A549 (cell line): ENCODE measurements around the gene HOXB3. TPM values are rescaled to one million over a fixed set of nuclear protein-coding genes. Genes with fewer than 3 reads are reported as not detected.

ENCODE experiments used
- ATAC-seq, 2 experiments: fragments of 200-7000 bp in 1 of 2; fragments of >200 bp in 1 of 2; cut with Nextera tagmentation in 1 of 2; cut with Tn5 transposase in 1 of 2; 3 replicates each; pipeline versions ENCODE4 v1.8.0 to v1.9.1; 2018 to 2020; ENCODE audit warnings: mild to moderate bottlenecking in 1 of 2, moderate library complexity in 1 of 2
- CTCF ChIA-PET: fragments of 300-600 bp; sonication (Branson Sonifier 250); formaldehyde crosslinking; extraction: SDS; loops from one replicate; lab custom pipeline; 2021; ENCODE audit warnings: antibody characterized with exemption, inconsistent platforms; lab: Yijun Ruan, JAX
- POLR2A ChIA-PET: fragments of 350-600 bp; formaldehyde crosslinking; extraction: SDS; loops from one replicate; lab custom pipeline; 2021; ENCODE audit warnings: antibody characterized with exemption, inconsistent platforms; lab: Yijun Ruan, JAX
- DNase-seq, 2 experiments: peaks; one replicate each; pipeline versions ENCODE4 v3.0.0 to v3.0.0-alpha.2; 2011 to 2016; ENCODE audit warnings: low read depth in 1 of 2, low spot score in 1 of 2
- FAIRE-seq: peaks from 2 replicates; lab custom pipeline; 2011; peaks lifted over from hg19 to GRCh38; lab: Jason Lieb, UNC
- H3K27ac ChIP-seq, 2 experiments: fragments of >200 bp; sonication (Bioruptor Twin); formaldehyde crosslinking; 3 replicates each; pipeline ENCODE4 v1.5.1; 2016 to 2017
- H3K4me1 ChIP-seq: fragments of >200 bp; sonication (Bioruptor Twin); formaldehyde crosslinking; 3 replicates; pipeline ENCODE4 v1.6.1; 2016
- H3K4me2 ChIP-seq: fragments of >200 bp; sonication (Bioruptor Twin); formaldehyde crosslinking; 3 replicates; pipeline ENCODE4 v1.6.1; 2016
- H3K4me3 ChIP-seq: fragments of >200 bp; sonication (Bioruptor Twin); formaldehyde crosslinking; 3 replicates; pipeline ENCODE4 v1.5.1; 2016
- H3K9me3 ChIP-seq: fragments of >200 bp; sonication (Bioruptor Twin); formaldehyde crosslinking; 3 replicates; pipeline ENCODE4 v1.6.1; 2016
- BHLHE40 ChIP-seq: IDR thresholded peaks from 2 replicates; pipeline ENCODE4 v1.6.1; 2012; ENCODE audit warnings: low read depth, low read length, inconsistent platforms
- CBX2 ChIP-seq: fragments of 200-600 bp; sonication (generic); IDR thresholded peaks from 2 replicates; pipeline ENCODE4 v1.6.1; 2016; ENCODE audit warnings: low read depth, mild to moderate bottlenecking, borderline replicate concordance
- CBX8 ChIP-seq: fragments of 200-600 bp; sonication (generic); IDR thresholded peaks from 2 replicates; pipeline ENCODE4 v1.6.1; 2016
- EHF ChIP-seq: fragments of 250-450 bp; sonication (Bioruptor Pico); IDR thresholded peaks from 2 replicates; pipeline ENCODE4 v1.5.0; 2020; ENCODE audit warnings: mild to moderate bottlenecking
- EHMT2 ChIP-seq: fragments of 200-600 bp; sonication (generic); IDR thresholded peaks from 2 replicates; pipeline ENCODE4 v1.6.1; 2016; ENCODE audit warnings: antibody characterized with exemption, low read depth, mild to moderate bottlenecking, moderate library complexity
- ESRRA ChIP-seq: fragments of 150-350 bp; IDR thresholded peaks from 2 replicates; pipeline ENCODE4 v1.6.1; 2014; ENCODE audit warnings: mild to moderate bottlenecking, low read length, borderline replicate concordance
- FOSL2 ChIP-seq, 2 experiments: fragments of 450-650 bp in 1 of 2; fragments of >200 bp in 1 of 2; sonication (Bioruptor Twin) in 1 of 2; formaldehyde crosslinking; IDR thresholded peaks; 2 replicates each; pipeline versions ENCODE4 v1.5.0 to v1.6.1; 2016 to 2020; ENCODE audit warnings: mild to moderate bottlenecking in 1 of 2, moderate library complexity in 1 of 2
- GATA3 ChIP-seq: IDR thresholded peaks from 2 replicates; pipeline ENCODE4 v1.6.1; 2012; ENCODE audit warnings: borderline replicate concordance
- HDAC2 ChIP-seq: fragments of 200-600 bp; sonication (generic); IDR thresholded peaks from 2 replicates; pipeline ENCODE4 v1.6.1; 2016
- HEYL ChIP-seq: fragments of 250-450 bp; sonication (Bioruptor Pico); IDR thresholded peaks from 2 replicates; pipeline ENCODE4 v1.8.0; 2021; ENCODE audit warnings: mild to moderate bottlenecking, moderate library complexity
- HOXB5 ChIP-seq: fragments of 250-450 bp; sonication (Bioruptor Pico); IDR thresholded peaks from 2 replicates; pipeline ENCODE4 v1.5.0; 2020; ENCODE audit warnings: mild to moderate bottlenecking, moderate library complexity
- KDM1A ChIP-seq: fragments of 200-600 bp; sonication (generic); IDR thresholded peaks from 2 replicates; pipeline ENCODE4 v1.6.1; 2016; ENCODE audit warnings: low read depth, mild to moderate bottlenecking
- KDM5A ChIP-seq: fragments of 200-600 bp; sonication (generic); IDR thresholded peaks from 2 replicates; pipeline ENCODE4 v1.6.1; 2016; ENCODE audit warnings: antibody characterized with exemption, mild to moderate bottlenecking
- NPAS2 ChIP-seq: fragments of 250-450 bp; sonication (Bioruptor Pico); IDR thresholded peaks from 2 replicates; pipeline ENCODE4 v1.8.0; 2022; ENCODE audit warnings: mild to moderate bottlenecking, moderate library complexity, borderline replicate concordance
- RARB ChIP-seq: fragments of 250-450 bp; sonication (Bioruptor Pico); IDR thresholded peaks from 2 replicates; pipeline ENCODE4 v1.8.0; 2021; ENCODE audit warnings: mild to moderate bottlenecking, moderate library complexity
- RCOR1 ChIP-seq: fragments of 150-350 bp; IDR thresholded peaks from 2 replicates; pipeline ENCODE4 v1.6.1; 2014; ENCODE audit warnings: antibody characterized with exemption, low read length, low read depth
- RNF2 ChIP-seq: fragments of 200-600 bp; sonication (generic); IDR thresholded peaks from 2 replicates; pipeline ENCODE4 v1.6.1; 2016; ENCODE audit warnings: low read depth, mild to moderate bottlenecking, antibody characterized with exemption, moderate library complexity, borderline replicate concordance
- SREBF2 ChIP-seq: fragments of 450-650 bp; IDR thresholded peaks from 2 replicates; pipeline ENCODE4 v1.6.1; 2014; ENCODE audit warnings: mild to moderate bottlenecking, moderate library complexity
- ZC3H11A ChIP-seq: fragments of 450-650 bp; IDR thresholded peaks from 2 replicates; pipeline ENCODE4 v1.6.1; 2014; ENCODE audit warnings: antibody characterized with exemption, mild to moderate bottlenecking
- ZNF302 ChIP-seq: fragments of 250-450 bp; sonication (Bioruptor Pico); IDR thresholded peaks from 2 replicates; pipeline ENCODE4 v1.9.0; 2021; ENCODE audit warnings: inconsistent platforms, mild to moderate bottlenecking, moderate library complexity
- WGBS: methylation state at CpG from one replicate; pipeline ENCODE4 v1.1.6; 2017; ENCODE audit errors: missing lambda C conversion rate; 5-methylcytosine and 5-hydroxymethylcytosine counted together
- polyA plus RNA-seq, 4 experiments: library from polyadenylated mRNA; depleted of rRNA in 3 of 4; stranded (reverse); fragments of >200 nt; fragmentation: RNase III in 1 of 4; extraction: RNeasy Plus Mini Kit Qiagen cat#74134 plus additional on column Dnase treatment in 1 of 4; gene quantifications; 2 replicates in 3 of 4; 3 replicates in 1 of 4; pipeline ENCODE4 v1.2.3, GENCODE V29; 2011 to 2017
- TF ChIP-seq, protein P1 (sequence below): fragments of 250-450 bp; sonication (Bioruptor Pico); IDR thresholded peaks from 2 replicates; pipeline ENCODE4 v1.5.0; 2020; ENCODE audit warnings: low read depth, mild to moderate bottlenecking, moderate library complexity
- TF ChIP-seq, protein P2 (sequence below): fragments of 450-650 bp; IDR thresholded peaks from 2 replicates; pipeline ENCODE4 v1.6.1; 2014; ENCODE audit warnings: antibody characterized with exemption
- TF ChIP-seq, protein P3 (sequence below): IDR thresholded peaks from 2 replicates; pipeline ENCODE4 v1.6.1; 2012
- TF ChIP-seq, protein P4 (sequence below): IDR thresholded peaks from 2 replicates; pipeline ENCODE4 v1.6.1; 2012

Gene HOXB3
- polyA plus RNA-seq, 2 of the 4 experiments (the other 2 are of a cell fraction), result 8.6 to 17.0 TPM

DNA sequence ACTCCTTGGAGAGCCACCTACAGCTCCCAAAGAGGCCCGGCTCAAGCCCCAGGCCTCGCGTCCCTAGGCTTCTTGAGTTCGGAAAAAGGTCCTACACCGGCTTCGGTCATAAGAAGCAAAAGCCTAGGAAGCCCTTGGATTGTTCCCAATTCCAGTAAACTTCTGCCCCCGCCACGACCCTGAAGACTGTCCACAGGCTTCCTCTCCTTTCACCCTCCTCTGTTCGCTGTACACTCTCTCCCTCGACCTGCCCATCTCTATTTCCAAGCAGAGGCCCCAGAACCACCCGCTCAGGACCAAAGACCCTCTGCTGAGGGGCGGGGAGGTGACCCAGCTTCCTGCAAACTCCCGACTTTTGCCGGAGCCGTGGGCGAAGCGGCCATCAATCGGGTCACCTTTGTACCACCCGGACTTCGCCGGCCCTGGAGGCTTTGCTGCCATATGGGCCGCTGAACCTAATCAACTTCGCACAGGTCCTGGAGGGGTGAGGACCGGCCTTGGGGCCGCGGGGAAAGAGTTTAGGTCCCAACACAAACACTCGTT lies 47.9 kb downstream of the HOXB3 start:
- peak overlapping the region; percentile 76 for H3K4me2 ChIP-seq
- WGBS, result 89% methylated on average over 27 of the region's 27 CpGs
- FAIRE-seq (no peak), ATAC-seq (no peak), DNase-seq (no peak)
- H3K27ac ChIP-seq, result peak overlapping the region in 1 of 2 experiments; percentile 31; a peak in 1 of 6 replicates
- H3K4me1 ChIP-seq, result peaks cover 14% of the 10 kb centered on the region
- ChIA-PET CTCF (interaction anchor here (0.8 to 2.8 kb wide), 5 partner anchors 34 to 192 kb away, joined by 3 to 8 read pairs (median 3); no protein-coding TSS in a partner anchor), POLR2A (interaction anchor here (2.1 kb wide), 1 partner anchor 13 kb away, joined by 10 read pairs; no protein-coding TSS in a partner anchor)
- H3K9me3 ChIP-seq, result no peaks in the 10 kb centered on the region
- H3K4me3 ChIP-seq, result peak overlapping the region; percentile 44; the same call in 2 of the 3 replicates
- TF ChIP-seq, protein P1, sequence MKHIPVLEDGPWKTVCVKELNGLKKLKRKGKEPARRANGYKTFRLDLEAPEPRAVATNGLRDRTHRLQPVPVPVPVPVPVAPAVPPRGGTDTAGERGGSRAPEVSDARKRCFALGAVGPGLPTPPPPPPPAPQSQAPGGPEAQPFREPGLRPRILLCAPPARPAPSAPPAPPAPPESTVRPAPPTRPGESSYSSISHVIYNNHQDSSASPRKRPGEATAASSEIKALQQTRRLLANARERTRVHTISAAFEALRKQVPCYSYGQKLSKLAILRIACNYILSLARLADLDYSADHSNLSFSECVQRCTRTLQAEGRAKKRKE, result no peak
- TF ChIP-seq RCOR1 (no peak), RARB (CRISPR knock-in tag) (no peak), HDAC2 (no peak), NPAS2 (CRISPR knock-in tag) (no peak), EHMT2 (no peak), GATA3 (no peak), ESRRA (no peak), BHLHE40 (no peak)
- TF ChIP-seq, protein P2, sequence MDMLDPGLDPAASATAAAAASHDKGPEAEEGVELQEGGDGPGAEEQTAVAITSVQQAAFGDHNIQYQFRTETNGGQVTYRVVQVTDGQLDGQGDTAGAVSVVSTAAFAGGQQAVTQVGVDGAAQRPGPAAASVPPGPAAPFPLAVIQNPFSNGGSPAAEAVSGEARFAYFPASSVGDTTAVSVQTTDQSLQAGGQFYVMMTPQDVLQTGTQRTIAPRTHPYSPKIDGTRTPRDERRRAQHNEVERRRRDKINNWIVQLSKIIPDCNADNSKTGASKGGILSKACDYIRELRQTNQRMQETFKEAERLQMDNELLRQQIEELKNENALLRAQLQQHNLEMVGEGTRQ, result no peak
- TF ChIP-seq, protein P3, sequence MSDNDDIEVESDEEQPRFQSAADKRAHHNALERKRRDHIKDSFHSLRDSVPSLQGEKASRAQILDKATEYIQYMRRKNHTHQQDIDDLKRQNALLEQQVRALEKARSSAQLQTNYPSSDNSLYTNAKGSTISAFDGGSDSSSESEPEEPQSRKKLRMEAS, result no peak

DNA sequence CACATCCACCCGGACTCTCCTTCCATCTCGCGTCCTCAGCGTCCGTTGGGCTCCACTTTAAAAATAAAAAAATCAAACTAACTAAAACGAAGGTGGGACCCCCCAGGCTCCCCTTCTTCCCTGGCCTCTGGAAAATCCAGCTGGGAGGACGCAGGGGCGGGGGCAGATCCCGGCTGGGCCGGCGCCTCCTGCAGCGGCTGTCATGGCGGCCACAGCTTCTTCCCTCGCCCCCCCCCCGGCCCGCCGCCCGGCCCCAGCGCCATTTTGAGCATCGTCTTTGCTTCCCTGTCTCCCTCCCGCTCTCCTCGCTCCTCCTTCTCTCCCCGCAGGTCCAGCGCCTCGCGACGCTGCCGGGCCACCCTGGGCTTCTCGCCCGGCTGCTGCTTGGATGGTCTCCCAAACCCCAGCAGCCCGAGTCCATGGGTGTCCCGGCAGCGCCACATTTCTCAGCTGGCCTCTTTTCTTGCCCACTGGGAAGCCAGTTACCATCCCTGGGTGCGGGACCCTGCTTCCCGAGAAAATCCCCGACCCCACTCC lies 48.4 kb downstream of the HOXB3 start:
- no peak overlapping the region for H3K27ac ChIP-seq
- H3K9me3 ChIP-seq, result no peaks in the 10 kb centered on the region
- 88% methylated on average over 36 of the region's 36 CpGs for WGBS
- no peak for TF ChIP-seq ZC3H11A
- no peak for TF ChIP-seq ZNF302 (CRISPR knock-in tag)
- no peak for TF ChIP-seq SREBF2
- no peak for TF ChIP-seq EHF (CRISPR knock-in tag)
- no peak for TF ChIP-seq FOSL2 (IDR thresholded peaks at IDR 0.05)
- TF ChIP-seq FOSL2 (CRISPR knock-in tag; IDR thresholded peaks at IDR 0.05), result no peak
- TF ChIP-seq RNF2, result no peak
- TF ChIP-seq HOXB5 (CRISPR knock-in tag), result no peak
- TF ChIP-seq, protein P4, sequence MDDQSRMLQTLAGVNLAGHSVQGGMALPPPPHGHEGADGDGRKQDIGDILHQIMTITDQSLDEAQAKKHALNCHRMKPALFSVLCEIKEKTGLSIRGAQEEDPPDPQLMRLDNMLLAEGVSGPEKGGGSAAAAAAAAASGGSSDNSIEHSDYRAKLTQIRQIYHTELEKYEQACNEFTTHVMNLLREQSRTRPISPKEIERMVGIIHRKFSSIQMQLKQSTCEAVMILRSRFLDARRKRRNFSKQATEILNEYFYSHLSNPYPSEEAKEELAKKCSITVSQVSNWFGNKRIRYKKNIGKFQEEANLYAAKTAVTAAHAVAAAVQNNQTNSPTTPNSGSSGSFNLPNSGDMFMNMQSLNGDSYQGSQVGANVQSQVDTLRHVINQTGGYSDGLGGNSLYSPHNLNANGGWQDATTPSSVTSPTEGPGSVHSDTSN, result no peak
- TF ChIP-seq CBX8, result no peak
- no peak for TF ChIP-seq HEYL (CRISPR knock-in tag)
- TF ChIP-seq CBX2, result no peak
- no peak for TF ChIP-seq KDM5A
- no peak for TF ChIP-seq KDM1A
- TF ChIP-seq, all 56 proteins: peak for 0
- H3K4me2 ChIP-seq, result no peak overlapping the region
- CTCF ChIA-PET, result interaction anchor here (0.8 to 2.8 kb wide), 4 partner anchors 33 to 85 kb away, joined by 3 to 8 read pairs (median 3); no protein-coding TSS in a partner anchor
- H3K4me3 ChIP-seq, result no peak overlapping the region
- no peak for FAIRE-seq
- no peak for ATAC-seq
- no peak for DNase-seq
- POLR2A ChIA-PET, result no interaction called here
- H3K4me1 ChIP-seq, result peaks cover 14% of the 10 kb centered on the region
